GM11168 (cell line): ENCODE measurements around the gene GRWD1.

ENCODE experiments used
- in situ Hi-C: fragments of 300-500 bp; cut with MboI; formaldehyde crosslinking; loops from one replicate; pipeline ENCODE4 v1.12.0; 2022; ENCODE audit warnings: low sequenced_read_pairs; ENCODE audit not compliant: unreplicated experiment

The GRWD1 gene

GRCh38 chr19:48455171-48455907 lies 9.6 kb downstream of the GRWD1 start, which contains the start of gene KCNJ14:
Gene KCNJ14, plus strand, starts transcription at chr19:48455574. Its CDS starts 6,151 bp downstream, at chr19:48461725.
- in situ Hi-C loops = no loop called here

GRCh38 chr19:48455908-48456562 lies 10.3 kb downstream of the GRWD1 start:
- in situ Hi-C loops = no loop called here

- in situ Hi-C loops = no loop called here
Observed at GRCh38 chr19:48456864-48457263, 11.1 kb downstream of the GRWD1 start.

DNA sequence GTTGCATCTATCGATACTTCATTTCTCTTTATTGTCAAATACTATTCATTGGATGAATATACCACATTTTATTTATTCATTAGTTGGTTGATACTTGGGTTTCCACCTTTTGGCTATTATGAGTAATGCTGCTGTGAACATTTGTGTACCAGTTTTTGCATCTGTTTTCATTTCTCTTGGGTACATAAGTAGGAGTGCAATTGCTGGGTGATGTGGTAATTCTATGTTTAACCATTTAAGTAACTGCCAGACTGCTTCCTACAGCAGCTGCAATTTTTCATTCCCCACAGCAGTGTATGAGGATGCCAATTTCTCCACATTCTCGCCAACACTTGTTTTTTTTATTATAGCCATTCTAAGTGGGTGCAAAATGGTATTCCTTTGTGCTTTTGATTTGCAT lies 12.2 kb downstream of the GRWD1 start:
- in situ Hi-C loops = no loop called here

DNA sequence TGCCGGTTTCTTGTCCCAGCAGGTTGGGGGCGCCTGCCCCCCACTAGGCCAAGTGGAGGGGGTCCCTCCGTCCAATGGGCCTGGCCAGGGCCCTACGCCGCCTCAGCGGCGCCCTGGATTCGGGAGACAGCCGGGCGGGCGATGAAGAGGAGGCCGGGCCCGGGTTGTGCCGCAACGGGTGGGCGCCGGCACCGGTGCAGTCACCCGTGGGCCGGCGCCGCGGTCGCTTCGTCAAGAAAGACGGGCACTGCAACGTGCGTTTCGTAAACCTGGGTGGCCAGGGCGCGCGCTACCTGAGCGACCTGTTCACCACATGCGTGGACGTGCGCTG lies 15.8 kb downstream of the GRWD1 start:
- in situ Hi-C loops = no loop called here

GRCh38 chr19:48461982-48462655 lies 16.3 kb downstream of the GRWD1 start:
- in situ Hi-C loops = no loop called here

DNA sequence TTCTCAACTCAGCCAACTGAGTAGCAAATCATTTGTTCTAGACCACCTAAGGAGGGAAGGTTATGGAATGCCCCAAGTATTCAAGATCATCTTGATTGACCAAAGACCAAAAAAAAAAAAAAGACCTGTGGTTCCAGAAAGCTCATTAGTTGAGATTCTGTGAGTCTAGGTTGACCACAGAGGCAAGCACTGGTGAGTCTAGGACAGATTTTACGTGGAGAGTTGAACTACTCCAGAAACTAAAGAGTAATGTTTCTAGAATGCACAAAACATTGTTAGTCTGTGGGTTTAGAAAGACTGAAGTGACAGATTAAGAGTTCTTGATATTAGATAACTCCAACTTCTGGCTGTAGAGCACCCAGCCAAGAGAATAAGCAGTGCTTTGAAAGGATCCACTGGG lies 19.4 kb downstream of the GRWD1 start:
- in situ Hi-C loops = no loop called here

- in situ Hi-C loops = no loop called here
Observed at GRCh38 chr19:48466561-48467325, 21.0 kb downstream of the GRWD1 start.

DNA sequence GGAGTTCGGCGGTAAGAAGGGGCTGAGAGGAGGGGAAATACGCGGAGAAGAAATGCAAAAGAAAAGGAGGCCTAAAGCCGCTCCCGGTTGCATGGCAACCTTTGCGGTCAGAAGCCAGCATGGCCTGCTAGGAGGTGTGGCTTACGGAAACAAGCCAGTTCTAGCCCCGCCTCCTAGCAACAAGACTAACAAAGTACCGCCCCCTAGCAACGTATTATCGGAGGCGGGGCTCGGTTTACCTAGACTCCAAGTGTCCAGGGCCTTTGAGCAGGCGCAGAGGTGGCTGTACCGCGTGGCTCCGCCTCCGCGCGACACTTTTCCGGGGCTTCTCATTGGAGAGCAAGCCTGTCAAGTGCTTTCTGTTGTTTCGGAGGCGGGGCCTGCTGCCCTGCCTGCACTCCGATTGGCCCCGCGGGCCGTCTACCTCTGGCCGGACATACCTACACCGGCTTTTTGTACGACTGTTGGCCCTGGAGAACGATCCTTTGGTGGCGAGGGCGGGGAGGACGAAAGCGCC lies 23.0 kb downstream of the GRWD1 start:
- in situ Hi-C loops = no loop called here

GRCh38 chr19:48469289-48469881 lies 23.6 kb downstream of the GRWD1 start, which contains the start of gene CYTH2:
Gene CYTH2, plus strand, starts transcription at chr19:48469369. Its CDS starts 139 bp downstream, at chr19:48469508.
- in situ Hi-C loops = no loop called here

DNA sequence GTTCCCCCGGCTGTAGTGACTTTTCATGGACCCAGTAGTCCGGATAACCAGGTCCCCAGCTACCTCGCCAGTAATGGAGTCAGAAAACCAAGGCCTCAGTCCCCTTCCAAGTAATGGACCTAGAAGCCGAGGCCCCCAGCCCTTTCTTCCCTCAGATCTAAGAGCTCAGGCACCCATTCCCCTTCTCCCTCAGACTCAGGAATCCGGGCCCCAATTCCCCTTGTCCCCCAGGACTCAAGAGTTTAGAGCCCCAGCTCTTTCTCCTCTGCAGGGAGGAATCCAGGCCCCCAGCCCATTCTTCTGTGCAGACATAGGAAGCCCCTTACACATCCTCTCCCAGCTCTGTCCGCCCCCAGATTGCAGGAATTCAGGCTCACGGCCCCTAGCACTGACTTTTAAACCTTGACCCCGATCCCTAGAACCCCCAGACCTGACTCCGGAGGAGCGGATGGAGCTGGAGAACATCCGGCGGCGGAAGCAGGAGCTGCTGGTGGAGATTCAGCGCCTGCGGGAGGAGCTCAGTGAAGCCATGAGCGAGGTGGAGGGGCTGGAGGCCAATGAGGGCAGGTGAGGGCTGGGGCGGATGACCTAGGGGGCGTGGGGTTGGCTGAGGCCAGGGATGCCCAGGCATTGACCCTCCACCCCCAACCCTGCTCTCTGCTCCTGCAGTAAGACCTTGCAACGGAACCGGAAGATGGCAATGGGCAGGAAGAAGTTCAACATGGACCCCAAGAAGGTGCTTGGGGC lies 24.3 kb downstream of the GRWD1 start:
- in situ Hi-C loops = no loop called here

GRCh38 chr19:48470856-48471255 lies 25.1 kb downstream of the GRWD1 start:
- in situ Hi-C loops = no loop called here

DNA sequence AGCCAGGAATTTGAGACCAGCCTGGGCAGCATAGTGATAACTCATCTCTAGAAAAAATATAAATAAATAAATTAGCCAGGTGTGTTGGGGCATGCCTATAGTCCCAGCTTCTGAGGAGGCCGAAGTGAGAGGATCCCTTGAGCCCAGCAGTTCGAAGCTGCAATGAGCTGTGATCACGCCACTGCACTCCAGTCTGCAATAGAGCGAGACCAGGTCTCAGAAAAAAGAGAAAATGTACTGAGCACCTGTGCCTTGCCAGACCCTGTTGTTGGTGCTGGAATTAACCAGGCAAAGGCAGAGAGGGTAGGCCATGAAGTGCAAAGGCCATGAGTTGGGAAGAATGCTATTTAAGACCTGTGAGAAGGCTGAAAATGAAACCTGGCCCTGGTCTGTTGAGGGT lies 26.1 kb downstream of the GRWD1 start:
- in situ Hi-C loops = no loop called here

DNA sequence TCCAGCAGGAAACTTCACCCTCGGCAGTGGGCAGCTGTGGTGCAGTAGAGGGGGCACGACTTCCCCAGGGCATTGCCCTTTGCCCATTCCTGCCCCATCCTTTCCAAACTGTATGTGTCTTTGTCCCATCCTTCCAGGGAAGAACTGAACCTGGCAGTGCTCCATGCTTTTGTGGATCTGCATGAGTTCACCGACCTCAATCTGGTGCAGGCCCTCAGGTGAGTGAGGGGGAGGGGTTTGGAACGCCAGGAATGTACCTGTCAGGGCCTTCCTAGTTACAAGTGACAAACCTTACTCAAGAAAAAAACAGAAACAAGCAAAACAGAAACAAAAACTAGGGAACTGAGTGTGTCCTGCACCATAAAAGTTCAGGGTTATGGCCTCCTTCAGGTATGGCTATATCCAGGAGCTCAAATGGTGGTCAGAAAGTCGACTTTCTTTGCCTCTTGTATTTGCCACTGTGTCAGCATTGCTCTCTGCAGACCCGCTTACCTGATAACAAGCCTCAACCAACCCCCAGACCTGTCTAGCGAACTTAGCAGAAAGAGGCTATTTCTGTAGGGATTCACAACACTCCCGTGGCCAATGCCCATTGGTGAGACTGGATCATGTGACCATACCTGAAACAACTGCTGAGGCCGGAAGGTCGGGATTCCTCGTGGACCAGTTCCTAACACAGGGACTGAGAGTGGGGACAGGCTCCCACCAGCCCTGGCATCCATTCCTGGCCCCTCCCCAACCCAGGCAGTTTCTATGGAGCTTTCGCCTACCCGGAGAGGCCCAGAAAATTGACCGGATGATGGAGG lies 27.6 kb downstream of the GRWD1 start:
- in situ Hi-C loops = no loop called here

DNA sequence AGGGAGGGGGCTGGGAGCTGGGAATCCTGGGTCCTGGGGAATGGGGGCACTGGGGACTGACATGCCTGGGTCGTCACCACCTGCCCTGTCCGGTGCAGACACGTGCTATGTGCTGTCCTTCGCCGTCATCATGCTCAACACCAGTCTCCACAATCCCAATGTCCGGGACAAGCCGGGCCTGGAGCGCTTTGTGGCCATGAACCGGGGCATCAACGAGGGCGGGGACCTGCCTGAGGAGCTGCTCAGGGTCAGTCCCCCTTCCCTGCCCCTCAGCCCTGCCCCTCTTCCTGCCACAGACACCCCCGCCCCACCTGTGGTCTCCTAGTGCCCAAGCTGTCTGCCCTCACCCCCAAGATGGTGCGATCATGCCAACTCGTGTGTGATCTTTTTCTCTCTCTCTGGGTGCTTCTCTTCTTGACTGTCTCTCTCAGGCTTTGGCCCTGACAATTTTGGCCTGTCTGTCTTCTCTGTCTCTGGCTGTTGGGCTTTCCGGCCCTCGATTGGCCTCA lies 28.4 kb downstream of the GRWD1 start:
- in situ Hi-C loops = no loop called here

- in situ Hi-C loops = no loop called here
Observed at GRCh38 chr19:48475369-48476068, 29.7 kb downstream of the GRWD1 start.

GRCh38 chr19:48476176-48476575 lies 30.4 kb downstream of the GRWD1 start:
- in situ Hi-C loops = no loop called here
